Measurements from ENCODE around the gene SLC9A2.

SLC9A2 gene

DNA sequence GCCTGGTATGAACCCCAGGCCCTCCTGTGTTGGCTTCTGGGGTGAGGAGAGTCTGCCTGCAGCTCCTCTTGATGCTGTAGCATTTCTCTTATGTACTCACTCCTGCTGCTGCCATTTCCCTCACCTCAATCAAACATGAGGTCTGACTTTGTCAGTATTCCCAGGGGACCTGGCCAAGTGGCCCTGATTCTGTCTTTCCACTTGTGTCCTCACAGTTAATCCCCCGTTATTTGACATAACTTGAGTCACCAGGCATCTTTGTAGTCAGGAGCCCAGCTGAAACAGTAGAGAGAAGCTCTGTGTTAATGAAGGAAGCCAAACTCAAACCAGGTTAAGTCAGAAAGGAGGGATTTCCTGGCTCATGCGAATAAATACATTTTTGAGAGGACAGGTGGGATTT is 55.0 kb downstream of the SLC9A2 start:
- DNase-seq, result no peak

DNA sequence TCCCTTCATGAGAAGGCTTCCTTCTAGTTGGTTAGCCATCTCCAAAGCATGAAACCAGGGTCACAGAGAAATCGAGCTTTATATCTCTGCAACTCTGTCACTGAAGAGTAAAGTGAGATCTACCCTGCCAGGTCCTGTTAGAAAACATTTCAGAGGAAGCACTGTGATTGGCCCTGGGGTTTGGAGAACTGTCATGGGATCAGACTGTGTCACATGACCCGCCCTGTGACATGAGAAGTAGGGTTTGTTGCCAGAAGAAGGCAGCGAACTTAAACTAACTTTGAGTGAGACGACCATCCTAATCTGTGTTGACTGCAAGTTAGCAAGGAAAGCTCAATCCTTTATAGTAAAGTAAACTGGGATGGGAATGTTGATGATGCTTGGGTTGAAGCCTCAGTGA is 55.5 kb downstream of the SLC9A2 start:
- no peak for DNase-seq

DNA sequence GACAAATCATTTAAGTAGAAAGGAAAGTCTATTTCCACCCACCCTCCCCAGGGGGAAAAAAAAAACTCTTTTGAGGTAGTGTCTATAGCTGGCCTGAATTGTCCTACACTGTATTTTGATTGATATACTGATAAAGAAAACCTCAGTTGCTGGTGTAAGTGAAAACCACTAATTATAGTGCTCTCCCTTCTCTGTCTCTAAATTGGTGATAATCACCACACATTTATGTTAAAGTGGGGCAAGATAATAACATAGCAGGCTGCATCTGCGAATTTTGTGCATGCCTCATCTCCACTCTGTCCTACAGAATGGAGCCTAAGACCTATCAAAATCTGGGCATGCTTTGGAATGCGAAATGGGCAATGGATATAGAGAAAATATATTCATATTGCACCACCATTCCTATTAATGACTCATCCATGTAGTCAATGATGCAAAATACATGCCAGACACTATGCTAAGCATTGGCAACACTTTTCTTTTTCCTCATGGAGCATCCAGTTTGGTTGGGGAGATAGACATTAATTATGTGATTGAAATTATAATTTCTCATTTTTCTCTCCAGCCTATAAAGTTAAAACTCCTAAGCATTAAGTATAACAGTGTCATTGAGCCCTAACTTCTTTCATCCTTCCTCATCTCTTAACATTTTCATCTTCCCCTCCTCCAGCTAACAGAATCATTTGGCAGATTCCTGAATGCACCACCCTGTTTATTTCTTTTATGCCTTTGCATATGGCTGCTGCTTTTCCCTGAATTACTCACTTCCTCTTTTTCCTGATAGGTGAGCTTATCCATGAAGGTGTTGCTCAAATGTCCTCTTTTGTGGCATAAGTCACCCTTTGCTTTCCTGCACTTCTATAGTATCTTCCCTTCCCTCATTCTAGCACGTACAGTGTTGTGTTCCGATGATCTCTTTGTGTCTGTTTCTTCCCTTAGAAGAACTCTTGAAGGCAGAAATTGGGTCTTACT is 58.2 kb downstream of the SLC9A2 start:
- no peak for DNase-seq

DNA sequence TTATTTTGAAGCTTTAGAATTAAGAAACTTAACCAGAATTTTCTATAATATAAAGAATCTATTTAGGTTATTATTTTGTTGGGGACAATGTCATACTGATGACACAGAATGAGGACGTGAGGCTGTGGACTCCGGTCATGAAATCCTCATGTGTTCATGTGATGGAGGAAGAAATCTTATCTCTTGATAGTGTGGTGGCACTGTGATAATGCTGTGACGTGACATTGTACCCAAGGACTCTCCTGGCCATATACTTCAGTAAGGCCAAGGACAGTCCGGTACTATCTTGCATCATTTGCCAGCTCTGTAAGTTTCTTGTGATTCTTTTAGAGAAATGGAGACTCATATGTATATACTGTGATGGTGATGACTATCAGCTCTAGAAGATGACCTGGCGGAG is 59.1 kb downstream of the SLC9A2 start:
- DNase-seq, result no peak

DNA sequence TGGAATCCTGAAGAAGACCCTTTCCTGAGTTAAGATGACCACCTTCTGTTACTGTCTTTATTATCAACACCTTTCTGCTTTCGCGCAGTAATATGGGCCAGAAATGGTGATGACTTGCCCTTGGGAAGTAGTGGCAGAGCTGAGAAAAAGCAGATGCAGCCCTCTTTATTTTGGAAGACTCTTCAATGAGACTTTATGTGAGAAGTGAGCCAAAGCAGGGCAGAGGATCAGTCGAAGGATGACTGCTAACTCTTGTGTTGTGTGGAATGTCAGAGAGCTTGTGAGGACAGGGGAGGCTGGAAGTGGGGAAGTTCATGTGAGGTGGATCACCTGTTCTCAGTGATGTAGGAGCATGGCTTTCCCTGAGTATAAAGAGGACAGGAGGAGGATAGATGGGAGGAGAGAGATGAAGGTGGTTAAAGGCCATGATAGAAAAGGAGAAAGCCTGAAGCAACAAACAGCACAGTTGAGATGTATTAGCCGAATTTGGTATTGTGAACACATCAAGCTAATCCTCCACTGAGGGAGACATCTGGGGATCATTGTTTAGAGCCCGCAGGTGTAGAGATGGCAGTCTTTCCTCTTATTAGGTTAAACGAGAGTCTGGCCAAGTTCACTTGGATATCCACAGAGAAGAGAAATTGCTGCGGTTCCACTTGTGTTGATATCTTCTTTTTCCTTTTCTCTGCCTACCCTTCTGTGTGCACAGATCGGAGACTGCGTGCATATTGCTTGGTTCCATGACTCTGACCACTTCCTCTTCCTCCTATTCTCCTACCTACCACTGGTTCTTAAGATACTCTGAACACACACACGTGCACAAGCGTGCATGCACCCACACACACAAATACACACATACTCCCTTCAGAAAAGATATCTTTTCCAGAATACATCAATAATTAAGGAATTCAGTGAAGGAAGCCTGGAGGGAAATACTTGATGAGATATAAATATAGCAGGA is 67.4 kb downstream of the SLC9A2 start:
- peak; percentile 55 for DNase-seq

DNA sequence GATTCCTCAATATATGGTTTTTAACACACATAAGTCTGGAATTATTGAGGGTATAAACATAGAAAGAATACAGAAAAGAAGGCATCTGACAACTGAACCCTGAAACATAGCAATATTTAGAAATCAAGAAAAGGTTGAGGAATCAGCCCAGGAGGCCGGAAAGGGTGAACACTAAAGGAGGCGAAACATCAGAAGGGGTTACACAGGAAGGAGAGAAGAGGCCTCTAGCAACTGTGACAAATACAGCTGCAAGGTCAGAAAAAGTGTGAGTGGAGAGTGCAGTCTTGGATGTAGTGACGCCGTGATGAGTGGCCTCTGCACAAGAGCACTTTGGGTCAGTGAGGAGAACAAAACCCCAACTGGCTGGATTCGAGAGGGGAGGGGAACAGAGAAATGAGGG is 70.7 kb downstream of the SLC9A2 start:
- DNase-seq, result no peak

DNA sequence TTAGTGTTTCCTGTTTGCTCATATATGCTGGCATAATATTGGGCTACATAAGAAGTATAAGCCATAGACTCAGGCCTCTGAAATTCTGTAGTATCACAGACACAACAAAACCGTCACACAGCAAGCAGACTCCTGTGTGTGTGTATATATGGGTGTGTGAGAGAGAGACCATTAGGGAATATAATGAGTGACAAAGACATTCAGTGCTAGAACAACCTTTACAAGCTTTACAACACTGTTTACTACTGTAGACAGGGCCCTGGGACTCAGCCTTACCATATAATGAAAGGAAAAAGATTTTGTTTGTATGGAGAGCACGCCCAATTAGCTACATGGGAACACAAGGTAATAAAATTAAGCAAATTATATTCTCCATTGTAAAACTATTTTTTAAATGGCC is 77.1 kb downstream of the SLC9A2 start:
- DNase-seq, result no peak

DNA sequence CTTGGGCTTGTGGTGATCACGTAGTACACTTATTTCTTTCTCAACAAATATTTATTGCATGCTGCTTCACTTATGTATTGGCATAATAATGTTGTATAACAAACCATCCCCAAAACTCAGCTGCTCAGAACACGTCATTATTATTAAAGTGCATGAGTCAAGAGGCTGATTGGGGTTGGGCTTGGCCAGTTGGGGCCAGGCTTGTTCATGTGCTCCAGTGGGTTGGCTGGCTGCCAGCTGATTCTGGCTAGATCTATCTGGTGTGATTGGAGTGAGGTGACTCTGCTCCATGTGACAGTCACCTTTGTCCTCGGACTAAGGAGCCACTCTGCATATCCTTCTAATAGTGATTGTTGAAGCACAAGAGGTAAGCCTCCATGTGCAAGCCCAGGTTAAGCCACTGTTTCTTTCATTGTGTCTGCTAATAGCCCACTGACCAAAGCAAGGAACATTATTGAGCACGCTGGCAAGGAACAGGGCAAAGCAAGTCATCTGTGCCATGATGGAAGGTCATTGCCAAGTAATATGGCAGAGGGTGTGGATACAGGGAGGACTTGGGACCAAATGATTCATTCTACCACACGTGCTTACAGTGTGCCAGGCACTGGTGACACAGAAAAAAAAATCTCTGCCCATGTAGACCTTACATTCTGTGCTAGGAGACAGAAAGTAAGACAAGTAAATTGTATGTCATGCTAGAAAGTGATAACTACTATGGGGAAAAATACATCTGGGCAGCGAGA is 79.2 kb downstream of the SLC9A2 start:
- DNase-seq, result peak; percentile 25

DNA sequence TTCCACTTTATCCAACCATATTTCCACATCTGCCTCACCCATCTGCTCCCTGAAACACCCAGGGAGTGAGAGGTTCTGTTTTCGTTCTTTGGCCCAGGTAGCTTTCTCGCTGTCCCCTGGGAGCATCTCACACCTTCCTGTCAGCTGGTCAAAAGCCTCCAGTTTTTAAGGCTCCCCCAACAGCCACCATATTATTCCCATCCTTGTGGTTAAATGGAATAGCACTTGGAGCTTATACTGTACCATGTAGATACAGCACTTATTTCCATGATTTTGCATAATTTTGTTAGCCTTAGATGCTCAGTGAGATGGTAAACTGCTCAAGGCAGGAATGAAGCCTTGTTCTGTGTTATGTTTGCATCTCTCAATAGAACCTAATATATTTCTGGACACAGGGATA is 84.0 kb downstream of the SLC9A2 start:
- DNase-seq, result no peak

DNA sequence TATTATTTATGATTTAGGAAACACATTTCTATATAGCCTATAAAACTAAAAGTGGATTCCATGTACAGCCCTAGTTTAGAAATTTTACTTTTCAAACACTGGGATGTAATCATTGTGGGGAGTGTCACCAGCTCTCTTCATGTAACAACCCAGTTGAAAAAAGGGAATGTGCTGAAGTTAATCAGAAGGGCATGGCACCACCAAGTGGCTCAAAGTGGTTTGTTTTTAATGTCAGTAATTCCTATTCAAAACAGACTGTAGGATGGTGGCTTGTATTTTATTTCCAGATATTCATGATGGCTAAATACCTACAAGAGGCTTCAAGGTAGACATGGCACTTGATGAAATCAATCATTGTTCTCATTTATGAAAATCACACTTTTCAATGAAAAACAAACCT is 84.4 kb downstream of the SLC9A2 start:
- peak; percentile 81 for DNase-seq

DNA sequence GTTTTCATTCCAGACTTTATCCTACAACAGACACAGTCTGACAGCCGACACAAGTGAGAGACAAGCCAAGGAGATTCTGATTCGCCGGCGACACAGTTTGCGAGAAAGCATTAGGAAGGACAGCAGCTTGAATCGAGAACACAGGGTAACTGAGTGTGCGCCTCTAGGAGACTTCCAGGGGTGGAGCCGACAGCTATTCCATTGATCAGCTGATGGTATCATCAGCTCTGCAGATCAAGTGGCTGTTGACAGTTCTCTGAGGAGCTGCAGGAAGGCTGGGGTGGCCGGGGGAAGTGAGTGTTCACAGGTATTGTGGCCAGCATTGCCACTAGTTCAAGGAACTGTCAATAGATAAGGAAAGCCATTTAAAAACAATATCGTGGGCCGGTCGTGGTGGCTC is 85.2 kb downstream of the SLC9A2 start:
- no peak for DNase-seq

DNA sequence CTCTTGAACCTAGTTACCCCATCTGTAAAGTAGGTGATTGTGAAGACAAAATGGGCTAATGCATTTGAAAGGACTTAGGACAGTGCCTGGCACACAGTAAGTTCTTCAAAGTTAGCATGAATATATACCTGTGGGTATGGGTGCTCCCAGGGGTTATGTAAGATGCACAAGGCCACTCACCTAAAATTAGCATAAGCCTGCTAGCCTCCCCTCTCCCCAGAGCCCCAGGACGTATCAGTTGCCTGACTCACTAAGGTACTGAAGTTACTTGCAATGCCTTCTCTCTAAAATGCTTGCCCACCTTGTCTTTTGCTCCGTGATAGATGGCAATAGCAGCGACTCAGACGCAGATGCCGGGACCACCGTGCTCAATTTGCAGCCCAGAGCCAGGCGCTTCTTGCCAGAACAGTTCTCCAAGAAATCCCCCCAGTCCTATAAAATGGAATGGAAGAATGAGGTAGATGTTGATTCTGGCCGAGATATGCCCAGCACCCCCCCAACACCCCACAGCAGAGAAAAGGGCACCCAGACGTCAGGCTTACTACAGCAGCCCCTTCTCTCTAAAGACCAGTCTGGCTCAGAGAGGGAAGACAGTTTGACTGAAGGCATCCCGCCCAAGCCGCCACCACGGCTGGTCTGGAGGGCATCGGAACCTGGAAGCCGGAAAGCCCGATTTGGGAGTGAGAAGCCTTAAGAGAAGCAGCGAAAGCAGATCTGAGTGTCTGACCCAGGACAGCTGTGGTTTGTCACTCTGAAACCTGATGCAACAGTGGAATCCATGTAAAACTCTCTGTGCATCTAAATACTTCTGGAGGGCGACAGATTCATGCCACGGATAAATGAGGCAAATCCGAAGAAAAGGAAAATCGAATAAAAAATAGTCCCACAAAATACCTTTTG is 88.7 kb downstream of the SLC9A2 start:
- DNase-seq, result no peak

DNA sequence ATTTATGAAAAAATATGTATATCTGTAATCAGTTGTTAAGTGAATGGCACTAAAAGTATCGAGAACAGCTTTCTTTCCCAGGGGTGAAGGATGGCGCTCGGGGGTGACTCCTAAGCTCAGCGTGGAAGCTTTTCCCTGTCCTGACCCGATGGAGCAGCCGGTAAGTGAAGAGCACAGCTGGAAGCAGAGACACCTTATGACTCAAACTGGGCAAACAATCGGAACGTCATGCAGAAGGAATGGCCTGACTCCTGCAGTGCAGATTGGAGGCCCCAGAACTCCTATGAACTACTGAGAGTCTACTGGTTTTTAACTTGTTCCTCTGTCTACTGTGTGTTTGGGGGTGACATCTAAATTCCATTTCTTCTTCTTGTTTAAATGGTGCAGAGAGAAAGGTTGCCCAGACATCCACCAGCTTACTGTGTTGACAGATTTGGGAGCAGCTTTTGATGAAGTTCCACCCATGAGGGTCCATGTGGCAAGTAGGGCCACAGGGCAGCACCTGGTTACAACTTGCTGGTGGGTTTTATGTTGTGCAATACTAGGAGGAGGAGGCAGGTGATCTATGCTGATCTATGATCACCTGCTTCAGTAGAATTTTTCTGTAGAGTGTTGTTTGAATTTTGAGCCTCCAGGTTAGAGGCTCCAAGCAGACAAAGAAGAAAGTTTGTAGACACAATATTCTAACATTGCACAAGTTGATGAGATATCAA is 89.7 kb downstream of the SLC9A2 start:
- no peak for DNase-seq

DNA sequence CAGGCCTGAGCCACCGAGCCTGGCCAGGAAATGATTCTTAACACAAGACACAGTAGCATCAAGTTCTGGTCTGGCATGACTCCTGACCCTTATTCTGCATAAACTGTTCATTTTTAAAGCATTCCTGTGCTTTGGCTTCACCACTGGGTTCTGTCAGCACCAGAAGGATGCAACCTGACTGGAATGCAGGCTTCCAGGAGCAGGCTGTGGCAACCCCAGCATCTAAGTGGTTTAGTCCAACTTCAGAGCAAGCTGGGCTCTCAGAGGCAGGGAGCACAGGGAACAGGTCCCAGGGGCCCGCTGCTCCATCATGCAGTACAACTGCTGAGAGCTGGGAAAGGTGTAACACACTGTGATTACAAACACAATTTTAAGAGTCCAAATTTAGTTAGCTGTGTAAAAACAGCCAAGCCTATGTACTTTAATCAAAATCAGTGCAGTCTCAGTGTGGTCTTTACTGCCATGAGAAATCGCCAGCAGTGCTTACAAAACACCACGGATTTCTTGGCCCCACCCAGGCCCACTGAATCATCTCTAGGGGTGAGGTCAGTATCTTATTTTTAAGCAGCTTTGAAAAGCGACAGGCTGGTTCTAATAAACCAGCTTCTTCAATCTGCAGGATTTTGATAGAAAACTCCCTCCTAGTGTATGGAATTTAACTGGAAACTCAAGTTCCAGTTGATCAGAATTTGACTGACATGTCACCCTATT is 98.1 kb downstream of the SLC9A2 start:
- no peak for DNase-seq

DNA sequence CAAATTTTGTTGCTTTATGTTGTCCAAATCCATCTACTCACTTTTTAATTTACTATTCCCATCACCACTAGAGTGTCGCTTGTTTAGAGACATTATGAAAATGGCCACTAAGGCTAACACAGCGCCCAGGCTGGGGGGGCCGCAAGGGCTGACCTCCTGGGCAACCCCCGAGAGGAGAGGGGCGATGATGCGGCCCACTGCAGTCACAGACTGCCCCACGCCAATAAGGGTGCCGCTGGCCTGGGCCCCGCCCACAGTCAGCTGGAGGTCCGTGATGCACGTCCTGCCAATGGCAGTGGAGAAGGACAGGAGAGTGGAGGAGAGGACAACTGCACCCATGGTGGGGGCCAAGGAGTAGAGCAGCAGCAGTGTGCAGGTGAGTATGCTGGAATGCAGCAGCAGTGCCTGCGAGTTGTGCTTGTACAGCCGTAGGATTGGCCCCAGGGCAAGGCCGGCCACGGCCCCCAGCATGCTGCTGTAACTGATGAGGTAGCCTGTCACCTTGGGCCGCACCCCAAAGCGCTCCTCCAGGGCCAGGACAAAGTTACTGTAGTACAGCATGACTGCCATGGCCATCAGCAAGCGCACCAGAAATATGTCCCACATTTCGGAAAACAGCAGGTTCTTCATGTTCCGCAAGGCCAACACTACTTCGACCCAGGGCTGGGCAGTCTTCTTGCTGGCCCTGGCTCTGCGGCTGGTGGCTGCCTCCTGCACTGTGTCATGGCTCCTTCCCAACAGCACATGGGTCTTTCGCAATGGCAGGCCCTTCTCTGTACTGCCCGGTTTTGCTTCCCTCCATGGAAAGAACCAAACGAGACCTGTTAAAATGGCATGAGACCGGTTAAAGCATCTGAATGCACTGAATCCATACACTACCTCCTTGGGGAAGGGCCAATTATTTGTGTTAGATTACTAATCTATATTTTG is 99.3 kb downstream of the SLC9A2 start:
- DNase-seq, result no peak

DNA sequence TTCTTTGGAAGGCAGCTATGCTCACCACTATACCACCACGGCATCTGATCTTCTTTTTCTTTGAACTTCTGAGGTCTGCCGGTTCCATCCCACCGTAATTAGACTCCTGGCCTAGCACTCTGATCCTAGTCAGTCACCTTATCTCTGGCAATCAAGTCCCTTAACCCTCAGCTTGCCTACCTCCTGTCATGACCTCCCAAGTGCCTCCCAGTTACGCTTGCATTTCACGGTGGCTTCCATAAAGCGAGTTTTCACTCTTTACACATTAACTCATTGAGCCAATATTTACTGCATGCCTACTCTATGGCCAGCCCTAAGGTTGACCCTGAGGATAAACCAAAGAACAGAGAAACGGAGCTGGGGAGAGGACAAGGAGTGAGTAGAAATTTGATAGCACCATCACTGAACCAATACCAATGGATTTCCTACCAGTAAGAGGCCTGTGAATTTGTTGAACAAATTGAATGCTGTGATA is 104.7 kb downstream of the SLC9A2 start:
- DNase-seq, result no peak

DNA sequence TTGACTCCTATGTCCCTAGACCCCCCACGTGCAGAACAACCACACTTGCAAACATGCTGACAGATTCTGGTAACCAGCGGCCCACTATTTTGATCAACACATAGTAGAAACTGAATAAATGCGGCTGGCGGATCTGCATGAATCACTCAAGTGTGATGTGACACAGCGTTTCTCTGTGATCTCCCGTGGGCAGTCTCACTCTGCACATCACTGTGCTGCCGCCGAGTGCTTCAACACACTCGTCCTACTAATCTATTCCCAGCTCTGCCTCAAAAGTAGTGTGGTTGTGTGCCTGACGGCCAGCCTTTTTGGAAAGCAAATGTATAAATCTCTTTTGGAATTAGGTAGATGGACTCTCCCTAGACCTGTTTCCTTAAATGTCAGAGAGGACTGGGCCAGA is 105.2 kb downstream of the SLC9A2 start:
- DNase-seq, result no peak

DNA sequence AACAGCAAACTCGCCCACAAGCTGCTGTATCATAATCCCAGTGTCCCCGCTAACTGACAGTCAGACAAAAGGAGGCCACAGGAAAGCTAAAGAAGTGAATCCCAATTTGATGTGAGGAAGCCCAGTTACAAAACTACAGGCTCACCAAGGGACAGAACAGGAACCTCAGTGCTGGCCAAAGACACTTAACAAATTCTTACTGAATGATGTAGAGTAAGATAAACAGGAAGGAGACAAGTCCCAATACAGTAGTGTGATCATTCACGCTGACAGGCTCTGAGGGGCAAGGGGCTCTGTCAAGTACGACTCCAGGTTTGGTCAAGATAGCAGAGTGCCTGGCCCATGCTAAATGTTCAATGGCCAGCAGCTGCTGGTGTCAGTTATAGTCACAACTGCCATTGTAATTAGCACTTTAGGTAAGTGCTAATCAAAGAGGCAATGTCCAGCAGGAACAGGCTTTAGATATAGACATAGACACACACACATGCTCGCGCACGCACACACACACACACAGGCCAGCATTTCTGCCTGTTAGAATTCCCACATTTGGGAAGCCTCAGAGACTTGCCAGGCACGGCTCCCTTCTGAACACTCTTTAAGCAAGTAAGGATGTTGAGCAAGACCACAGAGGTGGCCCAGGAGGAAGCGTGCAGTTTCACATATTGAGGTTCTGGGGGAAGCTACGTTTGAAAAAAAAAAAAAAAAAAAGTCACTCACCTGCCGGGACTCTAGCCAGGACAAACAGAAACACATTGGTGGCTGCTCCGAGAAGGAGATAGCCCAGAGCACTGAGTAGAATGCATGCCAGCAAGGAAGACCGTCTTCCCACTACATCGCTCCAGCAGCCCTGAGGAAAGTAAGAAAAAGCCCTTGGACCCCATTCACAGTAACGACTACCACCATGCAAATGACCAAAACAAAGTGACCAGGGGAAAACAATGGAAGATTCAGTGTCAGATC is 107.1 kb downstream of the SLC9A2 start:
- DNase-seq, result no peak
